ENCODE measurements around the gene PASD1.

Gene PASD1

GRCh38 chrX:151702026-151702714 is 138.7 kb downstream of the PASD1 start:
- DNase-seq: peak; percentile 45

GRCh38 chrX:151702741-151703340 is 139.4 kb downstream of the PASD1 start:
- no peak for DNase-seq

- DNase-seq: no peak
These were observed 140.0 kb downstream of the PASD1 start for GRCh38 chrX:151703487-151703886.

- no peak for DNase-seq
These were observed 140.7 kb downstream of the PASD1 start for GRCh38 chrX:151704041-151704663.

- no peak for DNase-seq
These were observed 145.3 kb downstream of the PASD1 start for GRCh38 chrX:151708821-151709220.

GRCh38 chrX:151710457-151710856 is 147.0 kb downstream of the PASD1 start:
- no peak for DNase-seq

- no peak for DNase-seq
These were observed 147.7 kb downstream of the PASD1 start for GRCh38 chrX:151711154-151711553.

- no peak for DNase-seq
These were observed 148.3 kb downstream of the PASD1 start for GRCh38 chrX:151711787-151712186.

- DNase-seq: no peak
These were observed 148.8 kb downstream of the PASD1 start for GRCh38 chrX:151712253-151712652.

GRCh38 chrX:151713849-151714248 is 150.4 kb downstream of the PASD1 start:
- peak; percentile 1 for DNase-seq

GRCh38 chrX:151714362-151714761 is 150.9 kb downstream of the PASD1 start:
- no peak for DNase-seq

GRCh38 chrX:151715752-151716151 is 152.3 kb downstream of the PASD1 start, which contains the start of gene FATE1:
TSS of gene FATE1 (plus strand) at chrX:151716035. CDS start at chrX:151716120, 85 bp downstream.
- DNase-seq: no peak

GRCh38 chrX:151722241-151722846 is 158.9 kb downstream of the PASD1 start:
- DNase-seq: peak; percentile 17

- DNase-seq: no peak
These were observed 159.8 kb downstream of the PASD1 start for GRCh38 chrX:151723156-151723760.

- DNase-seq: no peak
These were observed 161.3 kb downstream of the PASD1 start for GRCh38 chrX:151724563-151725337.

- DNase-seq: no peak
These were observed 161.8 kb downstream of the PASD1 start for GRCh38 chrX:151725338-151725614.
